SK-N-SH (cell line): ENCODE data around the gene APOF. TPM values are rescaled to one million over a fixed set of nuclear protein-coding genes. Genes with fewer than 3 reads are reported as not detected.

Source experiments
- CTCF ChIA-PET: fragments of 300-600, 350-600 bp; formaldehyde crosslinking; extraction: SDS; loops from one replicate; lab custom pipeline; 2021; lab: Yijun Ruan, JAX
- POLR2A ChIA-PET: fragments of 350-600 bp; sonication (Branson Sonifier 250); formaldehyde crosslinking; extraction: SDS; loops from one replicate; lab custom pipeline; 2020; ENCODE audit warnings: antibody characterized with exemption, inconsistent platforms; lab: Yijun Ruan, JAX
- DNase-seq: peaks from one replicate; pipeline ENCODE4 v3.0.0; 2012
- H2AFZ ChIP-seq: fragments of 200-600 bp; sonication (generic); 2 replicates; pipeline ENCODE4 v1.8.1; 2016; ENCODE audit warnings: antibody characterized with exemption, mild to moderate bottlenecking, low read depth
- H3F3A ChIP-seq: fragments of 200-600 bp; sonication (generic); replicated peaks from 2 replicates; pipeline ENCODE3; 2016; ENCODE audit warnings: antibody characterized with exemption, mild to moderate bottlenecking; ENCODE audit not compliant: insufficient read depth
- H3K27ac ChIP-seq, 2 experiments: fragments of 200-500 bp in 1 of 2; fragments of 200-600 bp in 1 of 2; sonication (Bioruptor generic) in 1 of 2; sonication (generic), shearing (Covaris generic) in 1 of 2; 2 replicates each; pipeline versions ENCODE4 v1.5.1 to v1.6.1; 2014 to 2016; ENCODE audit warnings: low read depth in 2 of 2, inconsistent platforms in 1 of 2, low read length in 1 of 2, mild to moderate bottlenecking in 1 of 2, mixed read lengths in 1 of 2
- H3K27me3 ChIP-seq: fragments of 200-600 bp; sonication (generic), shearing (Covaris generic); 2 replicates; pipeline ENCODE4 v1.6.1; 2016; ENCODE audit warnings: mixed run types; ENCODE audit not compliant: insufficient read depth
- H3K36me3 ChIP-seq, 2 experiments: fragments of 200-500 bp in 1 of 2; fragments of 200-600 bp in 1 of 2; sonication (Bioruptor generic) in 1 of 2; sonication (generic) in 1 of 2; replicated peaks in 1 of 2; 2 replicates each; pipeline versions ENCODE3 to v1.5.1; 2014 to 2016; ENCODE audit warnings: low read length in 1 of 2, mild to moderate bottlenecking in 1 of 2; ENCODE audit not compliant: insufficient read depth in 2 of 2, control insufficient read depth in 1 of 2
- H3K4me1 ChIP-seq, 2 experiments: fragments of 200-500 bp in 1 of 2; fragments of 200-600 bp in 1 of 2; sonication (Bioruptor generic) in 1 of 2; sonication (generic), shearing (Covaris generic) in 1 of 2; 2 replicates each; pipeline versions ENCODE4 v1.5.1 to v1.6.1; 2014 to 2016; ENCODE audit warnings: low read depth in 1 of 2, low read length in 1 of 2, mixed run types in 1 of 2; ENCODE audit not compliant: insufficient read depth in 2 of 2, control insufficient read depth in 1 of 2
- H3K4me2 ChIP-seq: fragments of 200-600 bp; sonication (generic), shearing (Covaris generic); 2 replicates; pipeline ENCODE4 v1.6.1; 2017; ENCODE audit warnings: mixed run types
- H3K4me3 ChIP-seq, 2 experiments: fragments of 200-500 bp in 1 of 2; fragments of 200-600 bp in 1 of 2; sonication (Bioruptor generic) in 1 of 2; sonication (generic), shearing (Covaris generic) in 1 of 2; 2 replicates each; pipeline versions ENCODE4 v1.5.1 to v1.8.1; 2014 to 2016; ENCODE audit warnings: low read depth in 2 of 2, inconsistent platforms in 1 of 2, low read length in 1 of 2, mild to moderate bottlenecking in 1 of 2, mixed read lengths in 1 of 2, moderate library complexity in 1 of 2
- H3K79me2 ChIP-seq: fragments of 200-600 bp; sonication (generic); 2 replicates; pipeline ENCODE4 v1.8.1; 2017; ENCODE audit warnings: mild to moderate bottlenecking; ENCODE audit not compliant: insufficient read depth
- H3K9ac ChIP-seq: fragments of 200-600 bp; sonication (generic); 2 replicates; pipeline ENCODE4 v1.6.1; 2017; ENCODE audit warnings: mixed run types
- H3K9me2 ChIP-seq: fragments of 200-600 bp; sonication (generic); 2 replicates; pipeline ENCODE4 v1.6.1; 2017; ENCODE audit warnings: mixed run types
- H3K9me3 ChIP-seq: fragments of 200-600 bp; sonication (generic); 2 replicates; pipeline ENCODE4 v1.6.1; 2017; ENCODE audit warnings: mixed run types, mild to moderate bottlenecking, moderate library complexity
- H4K20me1 ChIP-seq: fragments of 200-600 bp; sonication (generic); 2 replicates; pipeline ENCODE4 v1.6.1; 2017; ENCODE audit warnings: mild to moderate bottlenecking, mixed run types; ENCODE audit not compliant: insufficient read depth
- EP300 ChIP-seq, 2 experiments: IDR thresholded peaks; 2 replicates each; pipeline versions ENCODE4 v1.4.0 to v1.6.1; 2012; ENCODE audit warnings: borderline replicate concordance in 1 of 2, low read depth in 1 of 2, low read length in 1 of 2
- EZH2phosphoT487 ChIP-seq: fragments of 200-600 bp; sonication (generic); IDR thresholded peaks from 2 replicates; pipeline ENCODE4 v1.6.1; 2017; ENCODE audit warnings: low read depth, mixed run types, mild to moderate bottlenecking, antibody characterized with exemption, moderate library complexity, borderline replicate concordance
- FOSL2 ChIP-seq: IDR thresholded peaks from 2 replicates; pipeline ENCODE4 v1.4.0; 2012; ENCODE audit warnings: low read depth, mild to moderate bottlenecking, moderate library complexity, borderline replicate concordance
- FOXJ3 ChIP-seq: sonication (generic); formaldehyde crosslinking; IDR thresholded peaks from 2 replicates; pipeline ENCODE4 v1.5.1; 2020; ENCODE audit warnings: mild to moderate bottlenecking, missing genetic modification reagents
- FOXM1 ChIP-seq: IDR thresholded peaks from 2 replicates; pipeline ENCODE4 v1.4.0; 2012; ENCODE audit warnings: low read depth, mild to moderate bottlenecking
- GABPA ChIP-seq: IDR thresholded peaks from 2 replicates; pipeline ENCODE4 v1.4.0; 2012; ENCODE audit warnings: low read depth, mild to moderate bottlenecking
- JUND ChIP-seq: IDR thresholded peaks from 2 replicates; pipeline ENCODE4 v1.4.0; 2012
- MXI1 ChIP-seq: IDR thresholded peaks from 2 replicates; pipeline ENCODE4 v1.6.1; 2012; ENCODE audit warnings: mild to moderate bottlenecking, low read depth, low read length, improper control_type of control experiment
- NFIC ChIP-seq: IDR thresholded peaks from 2 replicates; pipeline ENCODE4 v1.4.0; 2012; ENCODE audit warnings: borderline replicate concordance
- POLR2AphosphoS5 ChIP-seq: IDR thresholded peaks from 2 replicates; pipeline ENCODE4 v1.6.1; 2012; ENCODE audit warnings: low read depth, low read length
- RAD21 ChIP-seq: IDR thresholded peaks from 2 replicates; pipeline ENCODE4 v1.6.1; 2012; ENCODE audit warnings: mild to moderate bottlenecking, low read length
- RCOR1 ChIP-seq: fragments of 150-350 bp; IDR thresholded peaks from 2 replicates; pipeline ENCODE4 v1.6.1; 2017; ENCODE audit warnings: antibody characterized with exemption, low read length
- RFX5 ChIP-seq: IDR thresholded peaks from 2 replicates; pipeline ENCODE4 v1.6.1; 2012; ENCODE audit warnings: mild to moderate bottlenecking, improper control_type of control experiment, low read length
- SMC3 ChIP-seq: IDR thresholded peaks from 2 replicates; pipeline ENCODE4 v1.6.1; 2012; ENCODE audit warnings: low read depth, low read length, improper control_type of control experiment
- TCF12 ChIP-seq: IDR thresholded peaks from 2 replicates; pipeline ENCODE4 v1.4.0; 2012
- TEAD4 ChIP-seq: IDR thresholded peaks from 2 replicates; pipeline ENCODE4 v1.4.0; 2012; ENCODE audit warnings: mild to moderate bottlenecking, borderline replicate concordance; ENCODE audit not compliant: insufficient read depth
- YY1 ChIP-seq: IDR thresholded peaks from 2 replicates; pipeline ENCODE4 v1.4.0; 2012; ENCODE audit warnings: low read depth, mild to moderate bottlenecking
- WGBS: methylation state at CpG from one replicate; pipeline ENCODE4 v1.1.6; 2017; ENCODE audit warnings: low lambda C conversion rate; 5-methylcytosine and 5-hydroxymethylcytosine counted together
- polyA plus RNA-seq, 3 experiments: library from polyadenylated mRNA; depleted of rRNA; stranded (reverse); fragments of >200 nt; gene quantifications; 2 replicates each; pipeline ENCODE4 v1.2.3, GENCODE V29; 2012
- TF ChIP-seq, protein P1 (sequence below): IDR thresholded peaks from 2 replicates; pipeline ENCODE4 v1.6.1; 2012; ENCODE audit warnings: mild to moderate bottlenecking, low read depth, low read length, moderate library complexity

Gene APOF
- polyA plus RNA-seq, 1 of the 3 experiments (the other 2 are of a cell fraction), result not detected

GRCh38 chr12:56326533-56326932 is 36.1 kb downstream of the APOF start:
- no peaks in the 10 kb centered on the region for H4K20me1 ChIP-seq
- no peak for TF ChIP-seq FOXJ3 (CRISPR knock-in tag)
- no peak for TF ChIP-seq MXI1
- no peak for TF ChIP-seq POLR2AphosphoS5
- TF ChIP-seq GABPA, result no peak
- TF ChIP-seq SMC3, result no peak
- no peaks in the 10 kb centered on the region for H3K4me1 ChIP-seq
- peaks cover 18 to 54% of the 10 kb centered on the region in 2 experiments for H3K36me3 ChIP-seq
- H3F3A ChIP-seq, result no peaks in the 10 kb centered on the region
- ChIA-PET POLR2A (interaction anchor here (1.4 kb wide), 1 partner anchor 10 kb away, joined by 5 read pairs; the partner anchor contains the start of gene CNPY2), CTCF (no interaction called here)
- H3K27me3 ChIP-seq, result no peaks in the 10 kb centered on the region
- DNase-seq, result no peak
- WGBS, result 90% methylated on average over 5 of the region's 6 CpGs
- no peak overlapping the region for H3K4me2 ChIP-seq
- H3K9me2 ChIP-seq, result no peaks in the 10 kb centered on the region
- H3K27ac ChIP-seq, result no peak overlapping the region
- H3K4me3 ChIP-seq, result no peak overlapping the region
- H3K9me3 ChIP-seq, result no peaks in the 10 kb centered on the region
- no peak overlapping the region for H3K9ac ChIP-seq
- no peak overlapping the region for H2AFZ ChIP-seq
- H3K79me2 ChIP-seq, result no peaks in the 10 kb centered on the region

GRCh38 chr12:56326126-56326525 is 36.5 kb downstream of the APOF start:
- 88% methylated on average over 8 of the region's 8 CpGs for WGBS
- Histone ChIP-seq H3K36me3 (peaks cover 18 to 54% of the 10 kb centered on the region in 2 experiments), H3K27me3 (no peaks in the 10 kb centered on the region), H4K20me1 (no peaks in the 10 kb centered on the region), H3K79me2 (no peaks in the 10 kb centered on the region), H3K4me2 (no peak overlapping the region)
- TF ChIP-seq TCF12 (no peak), RFX5 (no peak), RCOR1 (no peak), FOSL2 (no peak), EZH2phosphoT487 (no peak), JUND (no peak), TEAD4 (no peak), EP300 (IDR thresholded peaks at IDR 0.05; ENCODE audit: borderline replicate concordance in 1 of 2, low read depth in 1 of 2, low read length in 1 of 2) (no peak), YY1 (no peak), NFIC (no peak), FOXM1 (no peak), POLR2AphosphoS5 (no peak), RAD21 (no peak)
- TF ChIP-seq, protein P1, sequence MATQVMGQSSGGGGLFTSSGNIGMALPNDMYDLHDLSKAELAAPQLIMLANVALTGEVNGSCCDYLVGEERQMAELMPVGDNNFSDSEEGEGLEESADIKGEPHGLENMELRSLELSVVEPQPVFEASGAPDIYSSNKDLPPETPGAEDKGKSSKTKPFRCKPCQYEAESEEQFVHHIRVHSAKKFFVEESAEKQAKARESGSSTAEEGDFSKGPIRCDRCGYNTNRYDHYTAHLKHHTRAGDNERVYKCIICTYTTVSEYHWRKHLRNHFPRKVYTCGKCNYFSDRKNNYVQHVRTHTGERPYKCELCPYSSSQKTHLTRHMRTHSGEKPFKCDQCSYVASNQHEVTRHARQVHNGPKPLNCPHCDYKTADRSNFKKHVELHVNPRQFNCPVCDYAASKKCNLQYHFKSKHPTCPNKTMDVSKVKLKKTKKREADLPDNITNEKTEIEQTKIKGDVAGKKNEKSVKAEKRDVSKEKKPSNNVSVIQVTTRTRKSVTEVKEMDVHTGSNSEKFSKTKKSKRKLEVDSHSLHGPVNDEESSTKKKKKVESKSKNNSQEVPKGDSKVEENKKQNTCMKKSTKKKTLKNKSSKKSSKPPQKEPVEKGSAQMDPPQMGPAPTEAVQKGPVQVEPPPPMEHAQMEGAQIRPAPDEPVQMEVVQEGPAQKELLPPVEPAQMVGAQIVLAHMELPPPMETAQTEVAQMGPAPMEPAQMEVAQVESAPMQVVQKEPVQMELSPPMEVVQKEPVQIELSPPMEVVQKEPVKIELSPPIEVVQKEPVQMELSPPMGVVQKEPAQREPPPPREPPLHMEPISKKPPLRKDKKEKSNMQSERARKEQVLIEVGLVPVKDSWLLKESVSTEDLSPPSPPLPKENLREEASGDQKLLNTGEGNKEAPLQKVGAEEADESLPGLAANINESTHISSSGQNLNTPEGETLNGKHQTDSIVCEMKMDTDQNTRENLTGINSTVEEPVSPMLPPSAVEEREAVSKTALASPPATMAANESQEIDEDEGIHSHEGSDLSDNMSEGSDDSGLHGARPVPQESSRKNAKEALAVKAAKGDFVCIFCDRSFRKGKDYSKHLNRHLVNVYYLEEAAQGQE, result no peak
- TF ChIP-seq, all 33 proteins: peak for 0
- ChIA-PET POLR2A (interaction anchor here (1.4 kb wide), 1 partner anchor 10 kb away, joined by 5 read pairs; the partner anchor contains the start of gene CNPY2), CTCF (no interaction called here)
- H3K4me1 ChIP-seq, result no peaks in the 10 kb centered on the region
- no peak overlapping the region for H3K4me3 ChIP-seq
- H2AFZ ChIP-seq, result no peak overlapping the region
- no peak for DNase-seq
- no peak overlapping the region for H3K27ac ChIP-seq
- no peaks in the 10 kb centered on the region for H3F3A ChIP-seq
- H3K9me3 ChIP-seq, result no peaks in the 10 kb centered on the region
- no peaks in the 10 kb centered on the region for H3K9me2 ChIP-seq
- no peak overlapping the region for H3K9ac ChIP-seq
